ENCODE results near the gene FREM3. TPM values are rescaled to one million over a fixed set of nuclear protein-coding genes. Genes with fewer than 3 reads are reported as not detected.
"Not testable (repeated sequence)": the region's sequence is repeated elsewhere in the genome, so short reads cannot be mapped to it uniquely, and the experiment has no call there.

FREM3 gene
- polyA plus RNA-seq, 6 donors from 2014 or later = not detected

- Mint-ChIP-seq H3K27ac (peak overlapping the region in 1 of 6 donors; percentile 3), H3K27me3 (peaks cover 0 to 15% (median 4%) of the 10 kb centered on the region in 3 donors), H3K9me3 (peaks cover 0 to 6% (median 3%) of the 10 kb centered on the region in 7 donors), H3K4me3 (no peak overlapping the region), H3K4me1 (no peaks in the 10 kb centered on the region), H3K36me3 (no peaks in the 10 kb centered on the region)
- DNase-seq = no peak
- ATAC-seq (ENCODE audit: low read depth in 2 of 2) = no peak
Measured at GRCh38 chr4:143711543-143712154, 11.2 kb upstream of the FREM3 start.

GRCh38 chr4:143701365-143701764 lies 890 bp upstream of the FREM3 start:
- ATAC-seq (ENCODE audit: low read depth in 2 of 2) (no peak), DNase-seq (no peak)
- Mint-ChIP-seq H3K27ac (no peak overlapping the region), H3K9me3 (peaks cover 0 to 5% (median 0%) of the 10 kb centered on the region in 7 donors), H3K4me1 (peaks cover 10 to 26% (median 24%) of the 10 kb centered on the region in 3 donors), H3K4me3 (peak overlapping the region in 6 of 8 donors; percentile 31 to 89 (median 67)), H3K36me3 (peaks cover 4 to 11% of the 10 kb centered on the region in 2 donors), H3K27me3 (peaks cover 46 to 61% (median 47%) of the 10 kb centered on the region in 3 donors)

GRCh38 chr4:143700046-143700415 lies 444 bp downstream of the FREM3 start:
- DNase-seq (no peak), ATAC-seq (ENCODE audit: low read depth in 2 of 2) (no peak)
- Mint-ChIP-seq H3K27ac (no peak overlapping the region), H3K9me3 (peaks cover 0 to 5% (median 0%) of the 10 kb centered on the region in 7 donors), H3K27me3 (peaks cover 53 to 66% (median 56%) of the 10 kb centered on the region in 3 donors), H3K4me3 (peak overlapping the region in 5 of 8 donors; percentile 12 to 68 (median 37)), H3K4me1 (peaks cover 10 to 26% (median 24%) of the 10 kb centered on the region in 3 donors), H3K36me3 (peaks cover 6 to 11% of the 10 kb centered on the region in 2 donors)

GRCh38 chr4:143699331-143700045 lies 987 bp downstream of the FREM3 start:
- Mint-ChIP-seq H3K27ac (no peak overlapping the region), H3K9me3 (peaks cover 0 to 5% (median 0%) of the 10 kb centered on the region in 7 donors), H3K36me3 (peaks cover 8 to 11% of the 10 kb centered on the region in 2 donors), H3K27me3 (peaks cover 53 to 66% (median 56%) of the 10 kb centered on the region in 3 donors), H3K4me3 (peak overlapping the region in 7 of 8 donors; percentile 12 to 68 (median 54)), H3K4me1 (peaks cover 10 to 26% (median 24%) of the 10 kb centered on the region in 3 donors)
- ATAC-seq (ENCODE audit: low read depth in 2 of 2) = no peak
- no peak for DNase-seq

GRCh38 chr4:143693856-143694255 lies 6.6 kb downstream of the FREM3 start:
- H3K4me3 Mint-ChIP-seq = no peak overlapping the region
- H3K36me3 Mint-ChIP-seq = peaks cover 7 to 10% of the 10 kb centered on the region in 2 donors
- peaks cover 0 to 5% (median 0%) of the 10 kb centered on the region in 7 donors for H3K9me3 Mint-ChIP-seq
- DNase-seq (no peak), ATAC-seq (ENCODE audit: low read depth in 2 of 2) (no peak)
- peaks cover 0 to 5% (median 0%) of the 10 kb centered on the region in 3 donors for H3K4me1 Mint-ChIP-seq
- H3K27me3 Mint-ChIP-seq = peaks cover 18 to 23% (median 20%) of the 10 kb centered on the region in 3 donors
- no peak overlapping the region for H3K27ac Mint-ChIP-seq

- ATAC-seq (ENCODE audit: low read depth in 2 of 2) = no peak
- Mint-ChIP-seq H3K4me3 (no peak overlapping the region), H3K36me3 (peaks cover 0 to 4% of the 10 kb centered on the region in 2 donors), H3K9me3 (peaks cover 0 to under 1% (median 0%) of the 10 kb centered on the region in 7 donors), H3K4me1 (no peaks in the 10 kb centered on the region), H3K27me3 (peaks cover 5 to 11% (median 6%) of the 10 kb centered on the region in 3 donors), H3K27ac (no peak overlapping the region)
- no peak for DNase-seq
Measured at GRCh38 chr4:143692241-143692640, 8.2 kb downstream of the FREM3 start.

GRCh38 chr4:143679434-143679833 lies 21.0 kb downstream of the FREM3 start:
- no peaks in the 10 kb centered on the region for H3K4me1 Mint-ChIP-seq
- peaks cover 5 to 13% (median 9%) of the 10 kb centered on the region in 3 donors for H3K27me3 Mint-ChIP-seq
- DNase-seq (no peak), ATAC-seq (ENCODE audit: low read depth in 2 of 2) (no peak)
- H3K9me3 Mint-ChIP-seq = peaks cover 2 to 25% (median 13%) of the 10 kb centered on the region in 7 donors
- H3K36me3 Mint-ChIP-seq = peaks cover 11 to 15% of the 10 kb centered on the region in 2 donors
- H3K4me3 Mint-ChIP-seq = no peak overlapping the region
- H3K27ac Mint-ChIP-seq = no peak overlapping the region

GRCh38 chr4:143673629-143674028 lies 26.8 kb downstream of the FREM3 start:
- H3K27me3 Mint-ChIP-seq; H3K4me1 Mint-ChIP-seq; H3K4me3 Mint-ChIP-seq; DNase-seq; H3K36me3 Mint-ChIP-seq; ATAC-seq (ENCODE audit: low read depth in 2 of 2); H3K27ac Mint-ChIP-seq: not testable (repeated sequence)
- peaks cover 0 to 21% (median 5%) of the 10 kb centered on the region in 7 donors for H3K9me3 Mint-ChIP-seq

- H3K9me3 Mint-ChIP-seq = peaks cover under 1 to 11% (median 4%) of the 10 kb centered on the region in 7 donors
- peaks cover 0 to 3% (median 0%) of the 10 kb centered on the region in 3 donors for H3K27me3 Mint-ChIP-seq
- no peaks in the 10 kb centered on the region for H3K4me1 Mint-ChIP-seq
- ATAC-seq (ENCODE audit: low read depth in 2 of 2) (no peak), DNase-seq (no peak)
- H3K27ac Mint-ChIP-seq = no peak overlapping the region
- H3K36me3 Mint-ChIP-seq = peaks cover under 1 to 9% of the 10 kb centered on the region in 2 donors
- no peak overlapping the region for H3K4me3 Mint-ChIP-seq
Measured at GRCh38 chr4:143668930-143669552, 31.4 kb downstream of the FREM3 start.

GRCh38 chr4:143667461-143667860 lies 33.0 kb downstream of the FREM3 start:
- Mint-ChIP-seq H3K36me3 (peaks cover 8 to 9% of the 10 kb centered on the region in 2 donors), H3K27me3 (peaks cover 0 to 9% (median 3%) of the 10 kb centered on the region in 3 donors), H3K4me1 (no peaks in the 10 kb centered on the region), H3K27ac (no peak overlapping the region), H3K9me3 (peaks cover 0 to 15% (median 8%) of the 10 kb centered on the region in 7 donors), H3K4me3 (no peak overlapping the region)
- no peak for DNase-seq
- no peak for ATAC-seq (ENCODE audit: low read depth in 2 of 2)

- peaks cover 0 to 5% (median 0%) of the 10 kb centered on the region in 3 donors for H3K27me3 Mint-ChIP-seq
- H3K36me3 Mint-ChIP-seq = peaks cover under 1 to 6% of the 10 kb centered on the region in 2 donors
- H3K9me3 Mint-ChIP-seq = peaks cover 0 to 18% (median 5%) of the 10 kb centered on the region in 7 donors
- no peak overlapping the region for H3K27ac Mint-ChIP-seq
- ATAC-seq (ENCODE audit: low read depth in 2 of 2) (no peak), DNase-seq (no peak)
- no peak overlapping the region for H3K4me3 Mint-ChIP-seq
- no peaks in the 10 kb centered on the region for H3K4me1 Mint-ChIP-seq
Measured at GRCh38 chr4:143658336-143658735, 42.1 kb downstream of the FREM3 start.

- DNase-seq (no peak), ATAC-seq (ENCODE audit: low read depth in 2 of 2) (no peak)
- H3K27me3 Mint-ChIP-seq = no peaks in the 10 kb centered on the region
- peaks cover 0 to 5% (median 0%) of the 10 kb centered on the region in 7 donors for H3K9me3 Mint-ChIP-seq
- H3K4me3 Mint-ChIP-seq = no peak overlapping the region
- H3K36me3 Mint-ChIP-seq = no peaks in the 10 kb centered on the region
- peak overlapping the region in 1 of 6 donors; percentile 65 for H3K27ac Mint-ChIP-seq
- no peaks in the 10 kb centered on the region for H3K4me1 Mint-ChIP-seq
Measured at GRCh38 chr4:143654571-143654970, 45.9 kb downstream of the FREM3 start.

- Mint-ChIP-seq H3K27me3 (no peaks in the 10 kb centered on the region), H3K4me1 (no peaks in the 10 kb centered on the region), H3K36me3 (peaks cover 7 to 15% of the 10 kb centered on the region in 2 donors), H3K4me3 (no peak overlapping the region), H3K9me3 (peaks cover 5 to 13% (median 12%) of the 10 kb centered on the region in 7 donors), H3K27ac (no peak overlapping the region)
- ATAC-seq (ENCODE audit: low read depth in 2 of 2) (no peak), DNase-seq (no peak)
Measured at GRCh38 chr4:143653031-143653430, 47.4 kb downstream of the FREM3 start.
